Right renal pelvis (tissue), 4 donors: ENCODE results near the gene NID1. TPM values are rescaled to one million over a fixed set of nuclear protein-coding genes. Genes with fewer than 3 reads are reported as not detected.
"Not testable (repeated sequence)": the region's sequence is repeated elsewhere in the genome, so short reads cannot be mapped to it uniquely, and the experiment has no call there.

Experiments used
- DNase-seq, 4 donors: peaks; one replicate each; pipeline ENCODE4 v3.0.0-alpha.2; 2013; ENCODE audit warnings: low read depth in 4 of 4, low spot score in 3 of 4, missing footprints in 1 of 4
- polyA plus RNA-seq, 4 donors: library from polyadenylated mRNA; unstranded; fragments of 120-200 nt; gene quantifications; one replicate each; pipeline ENCODE4 v1.2.1, GENCODE V29; 2013; ENCODE audit not compliant: insufficient read length in 4 of 4

Gene NID1
- polyA plus RNA-seq, 4 donors: 190 to 219 (median 207) TPM

GRCh38 chr1:235942979-235943575 is 121.8 kb downstream of the NID1 start:
- DNase-seq: no peak

- DNase-seq: no peak
Observed at GRCh38 chr1:235942625-235942934, 122.3 kb downstream of the NID1 start.

- DNase-seq: no peak
Observed at GRCh38 chr1:235941876-235942624, 122.8 kb downstream of the NID1 start.

- DNase-seq: no peak
Observed at GRCh38 chr1:235940285-235940684, 124.6 kb downstream of the NID1 start.

- no peak for DNase-seq
Observed at GRCh38 chr1:235939480-235939775, 125.5 kb downstream of the NID1 start.

- no peak for DNase-seq
Observed at GRCh38 chr1:235938709-235939479, 126.0 kb downstream of the NID1 start.

- no peak for DNase-seq
Observed at GRCh38 chr1:235937123-235937522, 127.8 kb downstream of the NID1 start.

- DNase-seq: no peak
Observed at GRCh38 chr1:235935235-235936225, 129.4 kb downstream of the NID1 start.

GRCh38 chr1:235933766-235934116 is 131.1 kb downstream of the NID1 start:
- DNase-seq: no peak

- DNase-seq: no peak
Observed at GRCh38 chr1:235933017-235933765, 131.7 kb downstream of the NID1 start.

GRCh38 chr1:235932090-235932510 is 132.8 kb downstream of the NID1 start:
- DNase-seq: no peak

GRCh38 chr1:235931171-235931738 is 133.6 kb downstream of the NID1 start:
- no peak for DNase-seq

GRCh38 chr1:235930543-235930942 is 134.3 kb downstream of the NID1 start:
- no peak for DNase-seq

GRCh38 chr1:235929216-235929615 is 135.7 kb downstream of the NID1 start:
- no peak for DNase-seq

GRCh38 chr1:235928197-235928596 is 136.7 kb downstream of the NID1 start:
- no peak for DNase-seq

GRCh38 chr1:235927551-235927950 is 137.3 kb downstream of the NID1 start:
- not testable (repeated sequence) for DNase-seq
